Mesenchymal stem cell (in vitro differentiated cells and primary cell): ENCODE data around the gene ARMC12.

ENCODE experiments used
- DNase-seq: peaks from one replicate; pipeline ENCODE4 v3.0.0-alpha.2; 2013
- H2AFZ ChIP-seq: one replicate; pipeline ENCODE4 v1.6.1; 2013; ENCODE audit warnings: low read depth, mild to moderate bottlenecking, control low read depth, inconsistent platforms, low read length, moderate library complexity
- H2AK5ac ChIP-seq: 2 replicates; pipeline ENCODE4 v1.6.1; 2013; ENCODE audit warnings: low read length, moderate library complexity, mild to moderate bottlenecking, inconsistent platforms; ENCODE audit not compliant: severe bottlenecking
- H2BK120ac ChIP-seq: one replicate; pipeline ENCODE4 v1.6.1; 2013; ENCODE audit warnings: low read depth, mild to moderate bottlenecking, inconsistent platforms, low read length, moderate library complexity
- H2BK12ac ChIP-seq, 2 experiments: one replicate each; pipeline ENCODE4 v1.6.1; 2013; ENCODE audit warnings: inconsistent platforms in 2 of 2, low read length in 2 of 2, mild to moderate bottlenecking in 2 of 2, moderate library complexity in 2 of 2, control low read depth in 1 of 2
- H2BK15ac ChIP-seq: one replicate; pipeline ENCODE4 v1.6.1; 2013; ENCODE audit warnings: mild to moderate bottlenecking, low read depth, inconsistent platforms; ENCODE audit not compliant: poor library complexity, severe bottlenecking
- H2BK5ac ChIP-seq: 2 replicates; pipeline ENCODE4 v1.6.1; 2013; ENCODE audit warnings: low read depth, mild to moderate bottlenecking, low read length, control low read depth, inconsistent platforms; ENCODE audit not compliant: poor library complexity, severe bottlenecking
- H3K14ac ChIP-seq, 2 experiments: one replicate each; pipeline ENCODE4 v1.6.1; 2013; ENCODE audit warnings: inconsistent platforms in 2 of 2, low read length in 2 of 2, control low read depth in 1 of 2, mild to moderate bottlenecking in 1 of 2, moderate library complexity in 1 of 2
- H3K18ac ChIP-seq, 2 experiments: one replicate each; pipeline ENCODE4 v1.6.1; 2013; ENCODE audit warnings: inconsistent platforms in 2 of 2, low read length in 2 of 2, control low read depth in 1 of 2, low read depth in 1 of 2, mild to moderate bottlenecking in 1 of 2
- H3K23ac ChIP-seq, 2 experiments: one replicate each; pipeline ENCODE4 v1.6.1; 2013; ENCODE audit warnings: inconsistent platforms in 2 of 2, low read length in 2 of 2, mild to moderate bottlenecking in 2 of 2, moderate library complexity in 2 of 2, control low read depth in 1 of 2
- H3K27ac ChIP-seq: 2 replicates; pipeline ENCODE4 v1.5.1; 2013; ENCODE audit warnings: mild to moderate bottlenecking, moderate library complexity, low read length, control low read depth, inconsistent platforms; ENCODE audit not compliant: poor library complexity, severe bottlenecking
- H3K27me3 ChIP-seq, 2 experiments: 2 replicates each; pipeline versions ENCODE4 v1.6.1 to v1.7.0; 2013; ENCODE audit warnings: low read length in 2 of 2, mild to moderate bottlenecking in 2 of 2, moderate library complexity in 2 of 2, control low read depth in 1 of 2, inconsistent platforms in 1 of 2; ENCODE audit not compliant: control insufficient read depth in 1 of 2, insufficient read depth in 1 of 2
- H3K36me3 ChIP-seq, 2 experiments: 2 replicates each; pipeline versions ENCODE4 v1.6.1 to v1.7.0; 2013; ENCODE audit warnings: low read length in 2 of 2, control low read depth in 1 of 2, inconsistent platforms in 1 of 2, low read depth in 1 of 2, mild to moderate bottlenecking in 1 of 2; ENCODE audit not compliant: insufficient read depth in 2 of 2, control insufficient read depth in 1 of 2
- H3K4ac ChIP-seq, 2 experiments: one replicate each; pipeline ENCODE4 v1.6.1; 2013; ENCODE audit warnings: inconsistent platforms in 2 of 2, low read length in 2 of 2, mild to moderate bottlenecking in 2 of 2, moderate library complexity in 2 of 2, control low read depth in 1 of 2, low read depth in 1 of 2
- H3K4me1 ChIP-seq: 2 replicates; pipeline ENCODE4 v1.6.1; 2013; ENCODE audit warnings: low read depth, low read length, control low read depth; ENCODE audit not compliant: control insufficient read depth, insufficient read depth
- H3K4me2 ChIP-seq: 2 replicates; pipeline ENCODE4 v1.6.1; 2013; ENCODE audit warnings: low read length, mild to moderate bottlenecking, inconsistent platforms; ENCODE audit not compliant: poor library complexity, severe bottlenecking
- H3K4me3 ChIP-seq, 2 experiments: 2 replicates each; pipeline versions ENCODE4 v1.5.1 to v1.7.0; 2013; ENCODE audit warnings: low read length in 2 of 2, mild to moderate bottlenecking in 2 of 2, control low read depth in 1 of 2, low read depth in 1 of 2; ENCODE audit not compliant: insufficient read depth in 1 of 2
- H3K79me1 ChIP-seq: replicated peaks from 2 replicates; pipeline ENCODE4 v1.6.1; 2013; ENCODE audit warnings: mild to moderate bottlenecking, control low read depth, low read length, inconsistent platforms; ENCODE audit not compliant: poor library complexity, severe bottlenecking
- H3K9ac ChIP-seq: 2 replicates; pipeline ENCODE4 v1.7.0; 2013; ENCODE audit warnings: mild to moderate bottlenecking, low read length, moderate library complexity
- H3K9me3 ChIP-seq: 2 replicates; pipeline ENCODE4 v1.7.0; 2013; ENCODE audit warnings: mild to moderate bottlenecking, low read length; ENCODE audit not compliant: control insufficient read depth
- H4K8ac ChIP-seq: one replicate; pipeline ENCODE4 v1.6.1; 2013; ENCODE audit warnings: inconsistent platforms, mild to moderate bottlenecking, low read length, moderate library complexity
- H4K91ac ChIP-seq: one replicate; pipeline ENCODE4 v1.6.1; 2013; ENCODE audit warnings: mild to moderate bottlenecking, low read length, inconsistent platforms
- WGBS: methylation state at CpG from one replicate; pipeline ENCODE4 v1.1.7; 2013; ENCODE audit warnings: mixed read lengths; 5-methylcytosine and 5-hydroxymethylcytosine counted together

ARMC12 gene

GRCh38 chr6:35739645-35740524, 3.1 kb downstream of the ARMC12 start:
- Histone ChIP-seq H3K27ac (no peak overlapping the region), H3K18ac (peak overlapping the region in 1 of 2 experiments; percentile 34), H2BK15ac (no peak overlapping the region), H3K14ac (no peak overlapping the region), H3K79me1 (no peaks in the 10 kb centered on the region), H3K23ac (no peak overlapping the region), H3K4ac (no peak overlapping the region), H3K27me3 (peaks cover 0 to 9% of the 10 kb centered on the region in 2 experiments), H3K9me3 (no peaks in the 10 kb centered on the region), H3K4me3 (no peak overlapping the region), H4K91ac (no peak overlapping the region), H3K4me2 (no peak overlapping the region), H2BK120ac (no peak overlapping the region), H3K4me1 (no peaks in the 10 kb centered on the region), H3K36me3 (no peaks in the 10 kb centered on the region), H4K8ac (no peak overlapping the region), H2AK5ac (no peak overlapping the region), H2BK12ac (no peak overlapping the region), H3K9ac (no peak overlapping the region), H2BK5ac (no peak overlapping the region), H2AFZ (no peak overlapping the region)
- WGBS: 68% methylated on average over 4 of the region's 5 CpGs
- no peak for DNase-seq

DNA sequence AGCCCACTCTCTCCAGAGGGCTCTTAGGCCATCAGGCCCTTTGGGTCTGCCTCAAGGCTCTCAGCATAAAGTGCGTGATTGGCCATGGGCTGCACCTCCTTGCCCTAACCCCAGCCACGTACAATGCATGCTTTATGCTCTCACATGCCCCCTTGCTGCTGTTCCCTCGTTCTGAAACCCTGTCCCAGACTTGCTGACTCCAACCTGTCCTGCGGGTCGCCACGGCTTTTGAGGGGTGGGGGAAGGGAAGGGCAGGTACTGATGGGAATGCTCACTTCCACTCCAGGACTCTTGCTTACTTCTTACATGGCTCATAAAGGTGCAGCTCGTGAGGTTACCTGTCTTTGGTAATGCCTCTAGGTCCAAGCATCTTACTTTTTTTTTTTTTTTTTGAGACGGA, 6.0 kb downstream of the ARMC12 start:
- peaks cover 3 to 22% of the 10 kb centered on the region in 2 experiments for H3K27me3 ChIP-seq
- H2BK15ac ChIP-seq: no peak overlapping the region
- H2AK5ac ChIP-seq: no peak overlapping the region
- H2BK120ac ChIP-seq: no peak overlapping the region
- WGBS: 56% methylated on average over 8 of the region's 8 CpGs
- H3K14ac ChIP-seq: no peak overlapping the region
- no peak overlapping the region for H3K27ac ChIP-seq
- no peak overlapping the region for H2BK5ac ChIP-seq
- H3K18ac ChIP-seq: no peak overlapping the region
- H3K23ac ChIP-seq: no peak overlapping the region
- no peaks in the 10 kb centered on the region for H3K79me1 ChIP-seq
- H4K91ac ChIP-seq: no peak overlapping the region
- no peak overlapping the region for H2AFZ ChIP-seq
- no peaks in the 10 kb centered on the region for H3K4me1 ChIP-seq
- H3K36me3 ChIP-seq: no peaks in the 10 kb centered on the region
- peaks cover 6% of the 10 kb centered on the region for H3K9me3 ChIP-seq
- no peak overlapping the region for H3K4me3 ChIP-seq
- no peak overlapping the region for H4K8ac ChIP-seq
- no peak for DNase-seq
- H3K9ac ChIP-seq: no peak overlapping the region
- H3K4me2 ChIP-seq: no peak overlapping the region
- no peak overlapping the region for H2BK12ac ChIP-seq
- no peak overlapping the region for H3K4ac ChIP-seq

GRCh38 chr6:35745509-35745908, 8.7 kb downstream of the ARMC12 start:
- no peak overlapping the region for H2BK12ac ChIP-seq
- DNase-seq: no peak
- H2AFZ ChIP-seq: no peak overlapping the region
- no peak overlapping the region for H2BK15ac ChIP-seq
- H2AK5ac ChIP-seq: no peak overlapping the region
- no peak overlapping the region for H3K14ac ChIP-seq
- H3K79me1 ChIP-seq: no peaks in the 10 kb centered on the region
- H4K8ac ChIP-seq: no peak overlapping the region
- no peak overlapping the region for H3K9ac ChIP-seq
- H3K18ac ChIP-seq: no peak overlapping the region
- no peak overlapping the region for H2BK5ac ChIP-seq
- H3K4ac ChIP-seq: no peak overlapping the region
- H2BK120ac ChIP-seq: no peak overlapping the region
- no peak overlapping the region for H3K27ac ChIP-seq
- H3K27me3 ChIP-seq: peaks cover 3 to 26% of the 10 kb centered on the region in 2 experiments
- no peaks in the 10 kb centered on the region for H3K36me3 ChIP-seq
- WGBS: 98% methylated on average over 7 of the region's 7 CpGs
- no peaks in the 10 kb centered on the region for H3K4me1 ChIP-seq
- H3K23ac ChIP-seq: no peak overlapping the region
- no peak overlapping the region for H4K91ac ChIP-seq
- H3K9me3 ChIP-seq: peaks cover 8% of the 10 kb centered on the region
- H3K4me2 ChIP-seq: no peak overlapping the region
- H3K4me3 ChIP-seq: no peak overlapping the region

GRCh38 chr6:35746516-35746915, 9.7 kb downstream of the ARMC12 start:
- no peak overlapping the region for H2BK12ac ChIP-seq
- no peak overlapping the region for H3K18ac ChIP-seq
- no peak overlapping the region for H2AFZ ChIP-seq
- no peak overlapping the region for H3K23ac ChIP-seq
- H3K4me3 ChIP-seq: no peak overlapping the region
- no peak overlapping the region for H3K9ac ChIP-seq
- H2BK5ac ChIP-seq: no peak overlapping the region
- H3K27me3 ChIP-seq: peaks cover 3 to 33% of the 10 kb centered on the region in 2 experiments
- H2AK5ac ChIP-seq: no peak overlapping the region
- H2BK120ac ChIP-seq: no peak overlapping the region
- no peak overlapping the region for H3K27ac ChIP-seq
- H3K4me1 ChIP-seq: no peaks in the 10 kb centered on the region
- DNase-seq: no peak
- H4K91ac ChIP-seq: no peak overlapping the region
- H3K9me3 ChIP-seq: peaks cover 8% of the 10 kb centered on the region
- H3K4ac ChIP-seq: no peak overlapping the region
- H3K14ac ChIP-seq: no peak overlapping the region
- H3K79me1 ChIP-seq: no peaks in the 10 kb centered on the region
- no peaks in the 10 kb centered on the region for H3K36me3 ChIP-seq
- no peak overlapping the region for H2BK15ac ChIP-seq
- no peak overlapping the region for H4K8ac ChIP-seq
- WGBS: 91% methylated on average over 3 of the region's 3 CpGs
- no peak overlapping the region for H3K4me2 ChIP-seq
